H1 (cell line): ENCODE results near the gene GEMIN7. TPM values are rescaled to one million over a fixed set of nuclear protein-coding genes. Genes with fewer than 3 reads are reported as not detected.

Experiments used
- ASH2L ChIP-seq: fragments of 200-600, 300-600 bp; sonication (generic); IDR thresholded peaks from one replicate; pipeline ENCODE4 v1.7.1; 2017; ENCODE audit warnings: low read length
- ATF3 ChIP-seq: IDR thresholded peaks from 2 replicates; pipeline ENCODE4 v1.6.1; 2011; ENCODE audit warnings: low read depth, mild to moderate bottlenecking, low read length; ENCODE audit not compliant: insufficient read depth
- BCL11A ChIP-seq, 2 experiments: IDR thresholded peaks; one replicate each; pipeline ENCODE4 v1.6.1; 2011; ENCODE audit warnings: low read depth in 2 of 2, low read length in 2 of 2, mild to moderate bottlenecking in 2 of 2
- BRCA1 ChIP-seq: IDR thresholded peaks from 2 replicates; pipeline ENCODE4 v1.6.1; 2012; ENCODE audit warnings: low read depth, low read length, improper control_type of control experiment
- CHD1 ChIP-seq: IDR thresholded peaks from 2 replicates; pipeline ENCODE4 v1.6.1; 2012; ENCODE audit warnings: low read depth, low read length, improper control_type of control experiment
- CTBP2 ChIP-seq: IDR thresholded peaks from 2 replicates; pipeline ENCODE4 v1.7.0; 2011; ENCODE audit warnings: borderline replicate concordance, mild to moderate bottlenecking, moderate library complexity, mixed read lengths, low read length; ENCODE audit not compliant: insufficient read depth, insufficient read length
- CTCF ChIP-seq, 3 experiments: IDR thresholded peaks; 1 replicate in 2 of 3; 2 replicates in 1 of 3; pipeline versions ENCODE4 v1.5.1 to v1.6.1; 2011; ENCODE audit warnings: low read length in 3 of 3, mild to moderate bottlenecking in 3 of 3, inconsistent platforms in 2 of 3, low read depth in 1 of 3, moderate library complexity in 1 of 3; ENCODE audit not compliant: insufficient read depth in 1 of 3; ENCODE audit errors: control extremely low read depth in 1 of 3
- EP300 ChIP-seq, 2 experiments: IDR thresholded peaks; 1 replicate in 1 of 2; 2 replicates in 1 of 2; pipeline ENCODE4 v1.6.1; 2011 to 2012; ENCODE audit warnings: low read depth in 2 of 2, low read length in 2 of 2, mild to moderate bottlenecking in 2 of 2, borderline replicate concordance in 1 of 2, inconsistent platforms in 1 of 2, moderate library complexity in 1 of 2
- GABPA ChIP-seq: IDR thresholded peaks from 2 replicates; pipeline ENCODE4 v1.6.1; 2011; ENCODE audit warnings: mild to moderate bottlenecking, low read length, moderate library complexity, borderline replicate concordance; ENCODE audit not compliant: insufficient read depth
- GTF2F1 ChIP-seq: IDR thresholded peaks from 2 replicates; pipeline ENCODE4 v1.6.1; 2012; ENCODE audit warnings: low read depth, low read length, improper control_type of control experiment, borderline replicate concordance
- JUN ChIP-seq: IDR thresholded peaks from 2 replicates; pipeline ENCODE4 v1.6.1; 2011; ENCODE audit warnings: low read depth, mild to moderate bottlenecking, improper control_type of control experiment, low read length
- MAFK ChIP-seq: IDR thresholded peaks from 2 replicates; pipeline ENCODE4 v1.6.1; 2012; ENCODE audit warnings: low read depth, mild to moderate bottlenecking, improper control_type of control experiment, low read length
- NANOG ChIP-seq: IDR thresholded peaks from 2 replicates; pipeline ENCODE4 v1.6.1; 2011; ENCODE audit warnings: low read length, low read depth, mild to moderate bottlenecking, inconsistent platforms; ENCODE audit not compliant: insufficient read depth, poor library complexity, severe bottlenecking
- SAP30 ChIP-seq: fragments of 300-600 bp; sonication (generic); IDR thresholded peaks from 2 replicates; pipeline ENCODE4 v1.7.1; 2012; ENCODE audit warnings: low read length, moderate library complexity, mild to moderate bottlenecking, inconsistent platforms; ENCODE audit not compliant: insufficient read depth, insufficient replicate concordance
- SIX5 ChIP-seq: IDR thresholded peaks from 2 replicates; pipeline ENCODE4 v1.6.1; 2011; ENCODE audit warnings: mild to moderate bottlenecking, low read depth, low read length
- SP1 ChIP-seq: IDR thresholded peaks from 2 replicates; pipeline ENCODE4 v1.6.1; 2011; ENCODE audit warnings: low read depth, low read length
- TAF1 ChIP-seq: IDR thresholded peaks from 2 replicates; pipeline ENCODE4 v1.6.1; 2011; ENCODE audit warnings: mild to moderate bottlenecking, low read depth, low read length
- TBP ChIP-seq: IDR thresholded peaks from 2 replicates; pipeline ENCODE4 v1.6.1; 2011; ENCODE audit warnings: low read depth, low read length, improper control_type of control experiment
- TCF12 ChIP-seq: IDR thresholded peaks from 2 replicates; pipeline ENCODE4 v1.6.1; 2011; ENCODE audit warnings: low read depth, mild to moderate bottlenecking, low read length
- YY1 ChIP-seq: IDR thresholded peaks from 2 replicates; pipeline ENCODE4 v1.6.1; 2011; ENCODE audit warnings: low read depth, mild to moderate bottlenecking, low read length
- polyA plus RNA-seq, 7 experiments: library from polyadenylated mRNA; depleted of rRNA in 3 of 7; stranded (reverse) in 5 of 7; unstranded in 2 of 7; fragments of >200 nt in 5 of 7; fragments of 200-250 nt in 2 of 7; gene quantifications; 1 replicate in 5 of 7; 2 replicates in 1 of 7; 4 replicates in 1 of 7; pipeline versions ENCODE4 v1.2.1 to v1.2.3, GENCODE V29; 2011 to 2013; ENCODE audit warnings: missing spikeins in 2 of 7, mixed read lengths in 2 of 7
- total RNA-seq: library from RNA; stranded (reverse); fragmentation: NEBNext Ultra II Directional; extraction: Animal tissue kit (Norgen Biotek cat#: 25700); gene quantifications from 2 replicates; pipeline ENCODE4 v1.2.1, GENCODE V29; 2021

GEMIN7 gene
- total and polyA plus RNA-seq, 2 of the 8 experiments (the other 6 are each of a cell fraction or from before 2014, with no cell fraction given) = 48.0 to 91.6 TPM

GRCh38 chr19:45079063-45079910, at the start of gene GEMIN7 (continued):
- TF ChIP-seq BCL11A (IDR thresholded peaks at IDR 0.05; ENCODE audit: low read depth in 2 of 2, low read length in 2 of 2) (no peak), SP1 (peak; percentile 46; the same call in 1 of the 2 replicates), TAF1 (peak; percentile 90), GABPA (peak; percentile 99), SIX5 (peak; percentile 23; the same call in 1 of the 2 replicates), NANOG (peak; percentile 35), CHD1 (0 out of 2 replicates have a peak, but pooled peaks have one; percentile 21), MAFK (no peak), ASH2L (peak; percentile 79), CTCF (IDR thresholded peaks at IDR 0.05; ENCODE audit: control extremely low read depth in 1 of 3, insufficient read depth in 1 of 3, low read depth in 1 of 3, low read length in 3 of 3) (peak in 2 of 3 experiments; percentile 6 to 34; a peak in 3 of 4 replicates), GTF2F1 (no peak; the same call in 1 of the 2 replicates), ATF3 (no peak; the same call in 1 of the 2 replicates), BRCA1 (no peak), JUN (no peak), TCF12 (0 out of 2 replicates have a peak, but pooled peaks have one; percentile 63), SAP30 (no peak), YY1 (peak; percentile 65; the same call in 1 of the 2 replicates), EP300 (IDR thresholded peaks at IDR 0.05; ENCODE audit: borderline replicate concordance in 1 of 2, low read depth in 2 of 2, low read length in 2 of 2) (peak in 1 of 2 experiments; percentile 93; a peak in 1 of 3 replicates), TBP (peak; percentile 70; the same call in 1 of the 2 replicates), CTBP2 (peak; percentile 63)
